Trophoblast cell (in vitro differentiated cells and primary cell): ENCODE results near the gene FGD5.

Experiments
- DNase-seq, 2 donors: peaks; one replicate each; pipeline ENCODE4 v3.0.0-alpha.2; 2016
- H2AFZ ChIP-seq: 2 replicates; pipeline ENCODE4 v1.6.1; 2013; ENCODE audit warnings: low read length, moderate library complexity, mild to moderate bottlenecking; ENCODE audit not compliant: insufficient read depth, poor library complexity
- H2AK5ac ChIP-seq: 2 replicates; pipeline ENCODE4 v1.6.1; 2013; ENCODE audit warnings: mild to moderate bottlenecking, low read length
- H2BK120ac ChIP-seq: 2 replicates; pipeline ENCODE4 v1.6.1; 2013; ENCODE audit warnings: low read length, mild to moderate bottlenecking, moderate library complexity; ENCODE audit not compliant: insufficient read depth, poor library complexity
- H2BK12ac ChIP-seq: 2 replicates; pipeline ENCODE4 v1.6.1; 2013; ENCODE audit warnings: mild to moderate bottlenecking, low read length, moderate library complexity
- H2BK5ac ChIP-seq: 2 replicates; pipeline ENCODE4 v1.6.1; 2013; ENCODE audit warnings: low read length, low read depth, moderate library complexity, mild to moderate bottlenecking; ENCODE audit not compliant: poor library complexity
- H3K14ac ChIP-seq: 2 replicates; pipeline ENCODE4 v1.6.1; 2013; ENCODE audit warnings: mild to moderate bottlenecking, low read length
- H3K18ac ChIP-seq: 2 replicates; pipeline ENCODE4 v1.6.1; 2013; ENCODE audit warnings: mild to moderate bottlenecking, low read length
- H3K23ac ChIP-seq: 2 replicates; pipeline ENCODE4 v1.6.1; 2013; ENCODE audit warnings: low read length
- H3K27ac ChIP-seq: 2 replicates; pipeline ENCODE4 v1.5.1; 2013; ENCODE audit warnings: low read depth, mild to moderate bottlenecking, inconsistent platforms, low read length, moderate library complexity
- H3K27me3 ChIP-seq: 2 replicates; pipeline ENCODE4 v1.6.1; 2013; ENCODE audit warnings: inconsistent platforms, mild to moderate bottlenecking, low read length, moderate library complexity; ENCODE audit not compliant: insufficient read depth
- H3K36me3 ChIP-seq, 2 experiments: 1 replicate in 1 of 2; 2 replicates in 1 of 2; pipeline ENCODE4 v1.6.1; 2013; ENCODE audit warnings: low read length in 2 of 2, mild to moderate bottlenecking in 2 of 2, moderate library complexity in 1 of 2; ENCODE audit not compliant: insufficient read depth in 2 of 2, control insufficient read depth in 1 of 2
- H3K4ac ChIP-seq: 2 replicates; pipeline ENCODE4 v1.6.1; 2013; ENCODE audit warnings: low read depth, mild to moderate bottlenecking, low read length, moderate library complexity
- H3K4me1 ChIP-seq, 2 experiments: 1 replicate in 1 of 2; 2 replicates in 1 of 2; pipeline ENCODE4 v1.6.1; 2013; ENCODE audit warnings: low read length in 2 of 2, mild to moderate bottlenecking in 2 of 2, moderate library complexity in 1 of 2; ENCODE audit not compliant: insufficient read depth in 2 of 2, control insufficient read depth in 1 of 2
- H3K4me2 ChIP-seq: 2 replicates; pipeline ENCODE4 v1.6.1; 2013; ENCODE audit warnings: inconsistent platforms, mild to moderate bottlenecking, low read length, moderate library complexity
- H3K4me3 ChIP-seq: 2 replicates; pipeline ENCODE4 v1.5.1; 2013; ENCODE audit warnings: mild to moderate bottlenecking, low read depth, low read length, inconsistent platforms
- H3K79me1 ChIP-seq: one replicate; pipeline ENCODE4 v1.6.1; 2013; ENCODE audit warnings: low read length
- H3K79me2 ChIP-seq: 2 replicates; pipeline ENCODE4 v1.6.1; 2013; ENCODE audit warnings: low read length, mild to moderate bottlenecking; ENCODE audit not compliant: control insufficient read depth, insufficient read depth, poor library complexity
- H3K9ac ChIP-seq: 2 replicates; pipeline ENCODE4 v1.6.1; 2013; ENCODE audit warnings: mild to moderate bottlenecking, low read length
- H3K9me3 ChIP-seq: 2 replicates; pipeline ENCODE4 v1.6.1; 2013; ENCODE audit warnings: low read depth, mild to moderate bottlenecking, control low read depth, inconsistent platforms, low read length; ENCODE audit not compliant: insufficient read depth
- H4K12ac ChIP-seq: 2 replicates; pipeline ENCODE4 v1.6.1; 2013; ENCODE audit warnings: low read depth, mild to moderate bottlenecking, low read length, moderate library complexity
- H4K8ac ChIP-seq: 2 replicates; pipeline ENCODE4 v1.6.1; 2013; ENCODE audit warnings: low read depth, mild to moderate bottlenecking, low read length, moderate library complexity
- H4K91ac ChIP-seq: one replicate; pipeline ENCODE4 v1.6.1; 2013; ENCODE audit warnings: low read depth, mild to moderate bottlenecking, low read length, moderate library complexity
- WGBS: extraction: QIAGEN DNeasy Blood & Tissue Kit; methylation state at CpG from one replicate; pipeline ENCODE4 v1.1.7; 2013; ENCODE audit warnings: missing lambda C conversion rate; ENCODE audit not compliant: insufficient read length, insufficient coverage; ENCODE audit errors: extremely low coverage; 5-methylcytosine and 5-hydroxymethylcytosine counted together

The FGD5 gene

DNA sequence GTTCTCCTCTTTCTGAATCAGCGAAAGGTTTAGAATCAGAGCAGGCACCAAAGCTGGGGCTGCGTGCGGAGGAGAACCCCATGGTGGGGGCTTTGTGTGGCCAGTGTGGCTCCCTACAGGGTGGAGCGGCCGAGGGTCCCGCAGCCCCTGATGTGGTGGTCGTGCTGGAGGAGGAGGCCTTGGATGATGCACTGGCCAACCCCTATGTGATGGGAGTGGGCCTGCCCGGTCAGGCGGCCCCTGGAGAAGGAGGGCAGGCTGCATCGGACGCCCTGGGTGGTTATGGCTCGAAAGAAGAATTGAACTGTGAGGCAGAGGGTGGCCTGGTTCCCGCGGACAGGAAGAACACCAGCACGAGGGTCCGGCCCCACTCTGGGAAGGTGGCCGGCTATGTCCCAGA lies 1.4 kb downstream of the FGD5 start:
- no peak overlapping the region for H2BK12ac ChIP-seq
- H3K4me3 ChIP-seq: no peak overlapping the region
- H3K9me3 ChIP-seq: no peaks in the 10 kb centered on the region
- no peak overlapping the region for H2BK120ac ChIP-seq
- no peak overlapping the region for H2AFZ ChIP-seq
- H3K4ac ChIP-seq: no peak overlapping the region
- H3K79me1 ChIP-seq: no peaks in the 10 kb centered on the region
- WGBS: no CpG with 5 or more reads among the region's 17 CpGs
- no peak overlapping the region for H2BK5ac ChIP-seq
- no peak overlapping the region for H4K8ac ChIP-seq
- no peak overlapping the region for H4K12ac ChIP-seq
- H3K4me1 ChIP-seq: peaks cover 0 to 8% of the 10 kb centered on the region in 2 experiments
- no peaks in the 10 kb centered on the region for H3K27me3 ChIP-seq
- no peak overlapping the region for H3K27ac ChIP-seq
- no peak overlapping the region for H4K91ac ChIP-seq
- H3K9ac ChIP-seq: no peak overlapping the region
- no peaks in the 10 kb centered on the region for H3K79me2 ChIP-seq
- no peak overlapping the region for H3K18ac ChIP-seq
- H3K14ac ChIP-seq: no peak overlapping the region
- H3K23ac ChIP-seq: no peak overlapping the region
- H3K4me2 ChIP-seq: no peak overlapping the region
- DNase-seq: no peak
- H3K36me3 ChIP-seq: peaks cover 14 to 24% of the 10 kb centered on the region in 2 experiments
- H2AK5ac ChIP-seq: no peak overlapping the region

DNA sequence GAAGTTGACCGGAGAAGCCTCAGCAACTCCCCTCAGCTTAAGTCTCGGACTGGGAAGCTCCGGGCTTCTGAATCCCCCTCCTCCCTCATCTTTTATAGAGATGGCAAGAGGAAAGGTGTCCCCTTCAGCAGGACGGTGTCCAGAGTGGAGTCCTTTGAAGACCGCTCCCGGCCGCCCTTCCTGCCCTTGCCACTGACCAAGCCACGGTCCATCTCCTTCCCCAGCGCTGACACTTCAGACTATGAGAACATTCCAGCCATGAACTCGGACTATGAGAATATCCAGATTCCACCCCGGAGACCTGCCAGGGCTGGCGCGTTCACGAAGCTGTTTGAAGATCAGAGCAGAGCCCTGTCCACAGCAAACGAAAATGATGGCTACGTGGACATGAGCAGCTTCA lies 2.4 kb downstream of the FGD5 start:
- no peak for DNase-seq
- Histone ChIP-seq H3K9ac (no peak overlapping the region), H2BK12ac (no peak overlapping the region), H3K36me3 (peaks cover 14 to 24% of the 10 kb centered on the region in 2 experiments), H2AK5ac (no peak overlapping the region), H3K27me3 (no peaks in the 10 kb centered on the region), H3K23ac (no peak overlapping the region), H4K91ac (no peak overlapping the region), H4K12ac (no peak overlapping the region), H3K4me1 (peaks cover 0 to 8% of the 10 kb centered on the region in 2 experiments), H3K14ac (no peak overlapping the region), H3K79me1 (no peaks in the 10 kb centered on the region), H3K79me2 (no peaks in the 10 kb centered on the region), H2AFZ (no peak overlapping the region), H3K27ac (no peak overlapping the region), H3K4me2 (no peak overlapping the region), H2BK120ac (no peak overlapping the region), H2BK5ac (no peak overlapping the region), H3K9me3 (no peaks in the 10 kb centered on the region), H3K4ac (no peak overlapping the region), H3K18ac (no peak overlapping the region), H3K4me3 (no peak overlapping the region), H4K8ac (no peak overlapping the region)
- no CpG with 5 or more reads among the region's 16 CpGs for WGBS

DNA sequence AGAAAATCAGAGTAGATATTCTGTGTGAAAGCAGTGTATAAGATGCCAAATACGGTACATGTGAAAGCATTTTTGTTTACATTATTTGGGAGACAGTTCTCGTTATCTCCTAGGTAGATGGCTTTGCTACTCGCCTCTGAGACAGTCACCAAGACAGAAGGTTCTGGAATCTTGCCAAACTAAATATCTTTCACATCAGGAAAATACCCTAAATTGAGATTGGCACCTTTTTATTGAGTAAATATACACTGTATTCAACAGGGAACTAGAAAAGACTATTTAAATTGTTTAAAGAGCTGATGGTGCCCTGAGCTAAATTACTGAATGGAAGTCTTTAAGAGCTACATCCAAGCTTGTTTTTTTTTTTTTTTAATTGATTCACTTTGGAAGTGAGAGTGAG lies 3.4 kb downstream of the FGD5 start:
- H2AK5ac ChIP-seq: no peak overlapping the region
- no CpG with 5 or more reads among the region's 3 CpGs for WGBS

DNA sequence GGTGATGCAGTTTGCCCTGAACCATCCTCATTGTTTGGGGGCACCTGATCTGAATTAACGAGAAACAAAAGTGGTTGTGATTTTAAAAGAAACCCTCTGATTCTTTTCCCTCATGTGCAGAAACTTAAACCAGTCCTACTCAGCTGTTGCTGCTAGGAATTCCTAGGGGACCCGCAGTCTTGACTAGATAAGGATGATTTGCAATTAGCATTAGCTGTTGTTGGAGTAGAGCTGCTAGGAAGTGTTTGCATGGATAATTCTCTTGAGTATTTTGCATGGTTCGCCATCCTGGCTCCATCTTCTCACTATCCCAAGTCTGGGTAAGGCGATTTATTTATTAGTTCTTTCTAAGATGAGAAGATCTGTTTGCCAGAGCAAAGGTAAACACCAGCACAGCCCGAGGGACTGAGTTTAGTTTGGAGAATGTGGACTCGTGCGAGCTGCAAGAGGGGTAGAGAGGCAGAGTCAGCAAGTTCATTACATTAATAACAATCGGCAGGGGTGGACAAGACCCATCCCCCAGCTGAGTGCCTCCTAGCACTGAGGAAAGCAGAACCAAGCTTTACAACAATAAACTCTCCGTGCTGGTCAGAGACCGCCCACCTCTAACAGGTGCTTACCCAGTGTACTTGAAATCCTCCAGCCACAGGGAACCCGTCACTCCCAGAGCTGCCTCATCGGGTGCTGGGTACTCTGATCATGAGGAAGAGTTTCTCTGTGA lies 4.1 kb downstream of the FGD5 start:
- Histone ChIP-seq H3K36me3 (peaks cover 14 to 24% of the 10 kb centered on the region in 2 experiments), H3K4me3 (no peak overlapping the region), H3K79me1 (no peaks in the 10 kb centered on the region), H3K9ac (no peak overlapping the region), H3K4me2 (no peak overlapping the region), H3K4ac (no peak overlapping the region), H2AFZ (no peak overlapping the region), H4K8ac (no peak overlapping the region), H3K18ac (no peak overlapping the region), H3K9me3 (no peaks in the 10 kb centered on the region), H3K27me3 (no peaks in the 10 kb centered on the region), H4K12ac (no peak overlapping the region), H3K79me2 (no peaks in the 10 kb centered on the region), H2AK5ac (no peak overlapping the region), H2BK120ac (no peak overlapping the region), H2BK12ac (no peak overlapping the region), H3K27ac (no peak overlapping the region), H3K4me1 (peaks cover 4 to 12% of the 10 kb centered on the region in 2 experiments), H3K14ac (no peak overlapping the region), H3K23ac (no peak overlapping the region), H4K91ac (no peak overlapping the region), H2BK5ac (no peak overlapping the region)
- peak in 1 of 2 donors; percentile 45 for DNase-seq
- no CpG with 5 or more reads among the region's 12 CpGs for WGBS

More for the DNA sequence above, 3.4 kb downstream of the FGD5 start:
- H3K4ac ChIP-seq: no peak overlapping the region
- H3K79me2 ChIP-seq: no peaks in the 10 kb centered on the region
- no peaks in the 10 kb centered on the region for H3K79me1 ChIP-seq
- H2AFZ ChIP-seq: no peak overlapping the region
- no peak overlapping the region for H2BK120ac ChIP-seq
- no peak overlapping the region for H2BK5ac ChIP-seq
- no peaks in the 10 kb centered on the region for H3K27me3 ChIP-seq
- H3K36me3 ChIP-seq: peaks cover 14 to 24% of the 10 kb centered on the region in 2 experiments
- H3K27ac ChIP-seq: no peak overlapping the region
- H4K12ac ChIP-seq: no peak overlapping the region
- H3K9ac ChIP-seq: no peak overlapping the region
- no peaks in the 10 kb centered on the region for H3K9me3 ChIP-seq
- H4K8ac ChIP-seq: no peak overlapping the region
- no peak overlapping the region for H3K4me2 ChIP-seq
- H3K18ac ChIP-seq: no peak overlapping the region
- no peak overlapping the region for H3K4me3 ChIP-seq
- peaks cover 0 to 8% of the 10 kb centered on the region in 2 experiments for H3K4me1 ChIP-seq
- no peak overlapping the region for H4K91ac ChIP-seq
- no peak overlapping the region for H2BK12ac ChIP-seq
- H3K14ac ChIP-seq: no peak overlapping the region
- H3K23ac ChIP-seq: no peak overlapping the region
- DNase-seq: no peak
